GM23338 (cell line): ENCODE results near the gene FAF1. TPM values are rescaled to one million over a fixed set of nuclear protein-coding genes. Genes with fewer than 3 reads are reported as not detected.

Source experiments
- ATAC-seq: fragments of 200-7000 bp; cut with Tn5 transposase; 3 replicates; pipeline ENCODE4 v1.9.1; 2020
- DNase-seq: peaks from one replicate; pipeline ENCODE4 v3.0.0-alpha.2; 2015; ENCODE audit warnings: low spot score
- H2AFZ ChIP-seq: fragments of 200-600 bp; sonication (generic); 2 replicates; pipeline ENCODE4 v1.8.0; 2016; ENCODE audit warnings: antibody characterized with exemption, mild to moderate bottlenecking, moderate library complexity
- H3F3A ChIP-seq: fragments of 200-600 bp; sonication (generic); replicated peaks from 2 replicates; pipeline ENCODE4 v1.8.0; 2017; ENCODE audit warnings: antibody characterized with exemption, mixed run types, low read depth
- H3K27ac ChIP-seq: fragments of 200-600 bp; sonication (generic); 2 replicates; pipeline ENCODE4 v1.6.1; 2016; ENCODE audit warnings: low read depth
- H3K27me3 ChIP-seq: fragments of 200-600 bp; sonication (generic); 2 replicates; pipeline ENCODE4 v1.8.0; 2016; ENCODE audit warnings: mild to moderate bottlenecking, mixed run types, moderate library complexity; ENCODE audit not compliant: insufficient read depth
- H3K36me3 ChIP-seq: fragments of 200-600 bp; sonication (generic); 2 replicates; pipeline ENCODE4 v1.8.0; 2016; ENCODE audit warnings: mild to moderate bottlenecking; ENCODE audit not compliant: insufficient read depth
- H3K4me1 ChIP-seq: fragments of 200-600 bp; sonication (generic); 2 replicates; pipeline ENCODE4 v1.8.0; 2016; ENCODE audit warnings: mild to moderate bottlenecking, moderate library complexity; ENCODE audit not compliant: insufficient read depth
- H3K4me2 ChIP-seq: fragments of 200-600 bp; sonication (generic); 2 replicates; pipeline ENCODE4 v1.7.1; 2017; ENCODE audit warnings: mixed run types
- H3K4me3 ChIP-seq: fragments of 200-600 bp; sonication (generic); 2 replicates; pipeline ENCODE4 v1.6.1; 2016; ENCODE audit warnings: mixed run types
- H3K79me2 ChIP-seq: fragments of 200-600 bp; sonication (generic); replicated peaks from 2 replicates; pipeline ENCODE4 v1.8.0; 2017; ENCODE audit warnings: mild to moderate bottlenecking; ENCODE audit not compliant: insufficient read depth
- H3K9me2 ChIP-seq: fragments of 200-600 bp; sonication (generic); 2 replicates; pipeline ENCODE4 v1.8.0; 2017; ENCODE audit not compliant: insufficient read depth
- H4K20me1 ChIP-seq: fragments of 200-600 bp; sonication (generic); replicated peaks from 2 replicates; pipeline ENCODE4 v1.8.0; 2017; ENCODE audit warnings: mild to moderate bottlenecking; ENCODE audit not compliant: insufficient read depth
- H3K27ac Mint-ChIP-seq: 2 replicates; pipeline ENCODE4 v1.8.0; 2020; ENCODE audit warnings: inconsistent platforms, mild to moderate bottlenecking, moderate library complexity, mixed read lengths
- H3K27me3 Mint-ChIP-seq: 3 replicates; pipeline ENCODE4 v1.8.0; 2022; ENCODE audit warnings: low read depth, mild to moderate bottlenecking, moderate library complexity, mixed read lengths, inconsistent platforms; ENCODE audit not compliant: insufficient read depth, poor library complexity
- H3K36me3 Mint-ChIP-seq: 3 replicates; pipeline ENCODE4 v1.8.0; 2021; ENCODE audit warnings: low read depth, mild to moderate bottlenecking, inconsistent platforms, moderate library complexity, mixed read lengths
- H3K4me1 Mint-ChIP-seq: 3 replicates; pipeline ENCODE4 v1.8.0; 2020; ENCODE audit warnings: mild to moderate bottlenecking, inconsistent platforms, mixed read lengths
- H3K4me3 Mint-ChIP-seq: 3 replicates; pipeline ENCODE4 v1.8.0; 2021; ENCODE audit warnings: moderate library complexity, mild to moderate bottlenecking, inconsistent platforms, mixed read lengths
- H3K9me3 Mint-ChIP-seq: 3 replicates; pipeline ENCODE4 v1.8.0; 2020; ENCODE audit warnings: moderate library complexity, mild to moderate bottlenecking, inconsistent platforms, mixed read lengths
- CREB1 ChIP-seq: fragments of 250-450 bp; sonication (Bioruptor Pico); IDR thresholded peaks from 2 replicates; pipeline ENCODE4 v1.5.0; 2020; ENCODE audit warnings: low read depth, mild to moderate bottlenecking, moderate library complexity
- CTCF ChIP-seq, 2 experiments: fragments of 200-600 bp in 1 of 2; sonication (generic) in 1 of 2; conservative IDR thresholded peaks; 2 replicates each; pipeline versions ENCODE4 v1.5.1 to v1.6.1; 2016 to 2017; ENCODE audit warnings: antibody characterized with exemption in 2 of 2, low read depth in 2 of 2, mild to moderate bottlenecking in 2 of 2, moderate library complexity in 1 of 2
- ETS1 ChIP-seq: IDR thresholded peaks from 2 replicates; pipeline ENCODE4 v1.6.1; 2016; ENCODE audit warnings: antibody characterized with exemption
- EZH2 ChIP-seq: fragments of 200-600 bp; sonication (generic); IDR thresholded peaks from one replicate; pipeline ENCODE4 v1.8.0; 2017; ENCODE audit warnings: antibody characterized with exemption, mild to moderate bottlenecking, low read depth; ENCODE audit not compliant: unreplicated experiment
- EZH2phosphoT487 ChIP-seq: fragments of 200-600 bp; sonication (generic); IDR thresholded peaks from one replicate; pipeline ENCODE4 v1.8.1; 2018; ENCODE audit warnings: antibody characterized with exemption; ENCODE audit not compliant: unreplicated experiment
- JUNB ChIP-seq: IDR thresholded peaks from one replicate; pipeline ENCODE4 v1.6.1; 2016; ENCODE audit warnings: antibody characterized with exemption; ENCODE audit not compliant: unreplicated experiment
- NANOG ChIP-seq: IDR thresholded peaks from 2 replicates; pipeline ENCODE4 v1.6.1; 2016; ENCODE audit warnings: antibody characterized with exemption, borderline replicate concordance
- POLR2AphosphoS5 ChIP-seq: IDR thresholded peaks from 2 replicates; pipeline ENCODE4 v1.6.1; 2016; ENCODE audit warnings: antibody characterized with exemption, low read depth
- REST ChIP-seq: IDR thresholded peaks from one replicate; pipeline ENCODE4 v1.6.1; 2018; ENCODE audit warnings: antibody characterized with exemption; ENCODE audit not compliant: unreplicated experiment
- STAT1 ChIP-seq: IDR thresholded peaks from one replicate; pipeline ENCODE4 v1.6.1; 2016; ENCODE audit warnings: antibody characterized with exemption; ENCODE audit not compliant: unreplicated experiment
- ZNF114 ChIP-seq: fragments of 250-450 bp; sonication (Bioruptor Pico); IDR thresholded peaks from 2 replicates; pipeline ENCODE4 v1.5.0; 2020; ENCODE audit warnings: mild to moderate bottlenecking, moderate library complexity
- ZNF331 ChIP-seq: fragments of 250-450 bp; sonication (Bioruptor Pico); IDR thresholded peaks from 2 replicates; pipeline ENCODE4 v1.5.0; 2020; ENCODE audit warnings: low read depth, mild to moderate bottlenecking, moderate library complexity
- ZNF462 ChIP-seq: fragments of 250-450 bp; sonication (Bioruptor Pico); IDR thresholded peaks from 2 replicates; pipeline ENCODE4 v1.5.0; 2020; ENCODE audit warnings: mild to moderate bottlenecking, moderate library complexity
- polyA plus RNA-seq: library from polyadenylated mRNA; unstranded; fragments of >200 nt; fragmentation: Nextera tagmentation; extraction: Ambion mirVana; gene quantifications from 2 replicates; pipeline ENCODE4 v1.2.1, GENCODE V29; 2016
- total RNA-seq: library from RNA; depleted of rRNA; stranded (reverse); fragments of >200 nt; shearing (Covaris generic); gene quantifications from 2 replicates; pipeline ENCODE4 v1.2.3, GENCODE V29; 2014

Gene FAF1
- total and polyA plus RNA-seq, 2 experiments from 2014 or later, result 24.1 to 53.2 TPM

- H3F3A ChIP-seq, result no peaks in the 10 kb centered on the region
- DNase-seq, result no peak
Observed at GRCh38 chr1:50658459-50659076, 301.5 kb downstream of the FAF1 start.

More at GRCh38 chr1:50658459-50659076, 301.5 kb downstream of the FAF1 start:
- Histone ChIP-seq H4K20me1 (no peaks in the 10 kb centered on the region), H3K4me2 (no peak overlapping the region), H3K27me3 (no peaks in the 10 kb centered on the region), H3K79me2 (no peaks in the 10 kb centered on the region), H3K27ac (no peak overlapping the region), H3K4me3 (no peak overlapping the region), H3K4me1 (peaks cover 16% of the 10 kb centered on the region), H3K36me3 (no peaks in the 10 kb centered on the region), H3K9me2 (no peaks in the 10 kb centered on the region), H2AFZ (no peak overlapping the region)
- no peaks in the 10 kb centered on the region for H3K36me3 Mint-ChIP-seq
- peaks cover 6% of the 10 kb centered on the region for H3K27me3 Mint-ChIP-seq
- TF ChIP-seq STAT1 (no peak), CTCF (conservative IDR thresholded peaks at IDR 0.05; ENCODE audit: low read depth in 2 of 2) (no peak), ZNF462 (CRISPR knock-in tag) (no peak), NANOG (no peak), CREB1 (CRISPR knock-in tag) (no peak), ETS1 (no peak), JUNB (no peak), POLR2AphosphoS5 (no peak), EZH2 (no peak), EZH2phosphoT487 (no peak), REST (no peak), ZNF114 (CRISPR knock-in tag) (no peak), ZNF331 (no peak)
- peaks cover 19% of the 10 kb centered on the region; the same call in 2 of the 3 replicates for H3K4me1 Mint-ChIP-seq
- no peak overlapping the region for H3K4me3 Mint-ChIP-seq
- ATAC-seq, result no peak
- no peak overlapping the region for H3K27ac Mint-ChIP-seq
- no peaks in the 10 kb centered on the region for H3K9me3 Mint-ChIP-seq
